SK-N-SH (cell line): ENCODE data around the gene LRCOL1. TPM values are rescaled to one million over a fixed set of nuclear protein-coding genes. Genes with fewer than 3 reads are reported as not detected.

ENCODE experiments used
- CTCF ChIA-PET: fragments of 300-600, 350-600 bp; formaldehyde crosslinking; extraction: SDS; loops from one replicate; lab custom pipeline; 2021; lab: Yijun Ruan, JAX
- POLR2A ChIA-PET: fragments of 350-600 bp; sonication (Branson Sonifier 250); formaldehyde crosslinking; extraction: SDS; loops from one replicate; lab custom pipeline; 2020; ENCODE audit warnings: antibody characterized with exemption, inconsistent platforms; lab: Yijun Ruan, JAX
- DNase-seq: peaks from one replicate; pipeline ENCODE4 v3.0.0; 2012
- H2AFZ ChIP-seq: fragments of 200-600 bp; sonication (generic); 2 replicates; pipeline ENCODE4 v1.8.1; 2016; ENCODE audit warnings: antibody characterized with exemption, mild to moderate bottlenecking, low read depth
- H3F3A ChIP-seq: fragments of 200-600 bp; sonication (generic); replicated peaks from 2 replicates; pipeline ENCODE3; 2016; ENCODE audit warnings: antibody characterized with exemption, mild to moderate bottlenecking; ENCODE audit not compliant: insufficient read depth
- H3K27ac ChIP-seq, 2 experiments: fragments of 200-500 bp in 1 of 2; fragments of 200-600 bp in 1 of 2; sonication (Bioruptor generic) in 1 of 2; sonication (generic), shearing (Covaris generic) in 1 of 2; 2 replicates each; pipeline versions ENCODE4 v1.5.1 to v1.6.1; 2014 to 2016; ENCODE audit warnings: low read depth in 2 of 2, inconsistent platforms in 1 of 2, low read length in 1 of 2, mild to moderate bottlenecking in 1 of 2, mixed read lengths in 1 of 2
- H3K27me3 ChIP-seq: fragments of 200-600 bp; sonication (generic), shearing (Covaris generic); 2 replicates; pipeline ENCODE4 v1.6.1; 2016; ENCODE audit warnings: mixed run types; ENCODE audit not compliant: insufficient read depth
- H3K36me3 ChIP-seq, 2 experiments: fragments of 200-500 bp in 1 of 2; fragments of 200-600 bp in 1 of 2; sonication (Bioruptor generic) in 1 of 2; sonication (generic) in 1 of 2; replicated peaks in 1 of 2; 2 replicates each; pipeline versions ENCODE3 to v1.5.1; 2014 to 2016; ENCODE audit warnings: low read length in 1 of 2, mild to moderate bottlenecking in 1 of 2; ENCODE audit not compliant: insufficient read depth in 2 of 2, control insufficient read depth in 1 of 2
- H3K4me1 ChIP-seq, 2 experiments: fragments of 200-500 bp in 1 of 2; fragments of 200-600 bp in 1 of 2; sonication (Bioruptor generic) in 1 of 2; sonication (generic), shearing (Covaris generic) in 1 of 2; 2 replicates each; pipeline versions ENCODE4 v1.5.1 to v1.6.1; 2014 to 2016; ENCODE audit warnings: low read depth in 1 of 2, low read length in 1 of 2, mixed run types in 1 of 2; ENCODE audit not compliant: insufficient read depth in 2 of 2, control insufficient read depth in 1 of 2
- H3K4me2 ChIP-seq: fragments of 200-600 bp; sonication (generic), shearing (Covaris generic); 2 replicates; pipeline ENCODE4 v1.6.1; 2017; ENCODE audit warnings: mixed run types
- H3K4me3 ChIP-seq, 2 experiments: fragments of 200-500 bp in 1 of 2; fragments of 200-600 bp in 1 of 2; sonication (Bioruptor generic) in 1 of 2; sonication (generic), shearing (Covaris generic) in 1 of 2; 2 replicates each; pipeline versions ENCODE4 v1.5.1 to v1.8.1; 2014 to 2016; ENCODE audit warnings: low read depth in 2 of 2, inconsistent platforms in 1 of 2, low read length in 1 of 2, mild to moderate bottlenecking in 1 of 2, mixed read lengths in 1 of 2, moderate library complexity in 1 of 2
- H3K79me2 ChIP-seq: fragments of 200-600 bp; sonication (generic); 2 replicates; pipeline ENCODE4 v1.8.1; 2017; ENCODE audit warnings: mild to moderate bottlenecking; ENCODE audit not compliant: insufficient read depth
- H3K9ac ChIP-seq: fragments of 200-600 bp; sonication (generic); 2 replicates; pipeline ENCODE4 v1.6.1; 2017; ENCODE audit warnings: mixed run types
- H3K9me2 ChIP-seq: fragments of 200-600 bp; sonication (generic); 2 replicates; pipeline ENCODE4 v1.6.1; 2017; ENCODE audit warnings: mixed run types
- H3K9me3 ChIP-seq: fragments of 200-600 bp; sonication (generic); 2 replicates; pipeline ENCODE4 v1.6.1; 2017; ENCODE audit warnings: mixed run types, mild to moderate bottlenecking, moderate library complexity
- H4K20me1 ChIP-seq: fragments of 200-600 bp; sonication (generic); 2 replicates; pipeline ENCODE4 v1.6.1; 2017; ENCODE audit warnings: mild to moderate bottlenecking, mixed run types; ENCODE audit not compliant: insufficient read depth
- ELF1 ChIP-seq: IDR thresholded peaks from 2 replicates; pipeline ENCODE4 v1.4.0; 2012
- FOXJ3 ChIP-seq: sonication (generic); formaldehyde crosslinking; IDR thresholded peaks from 2 replicates; pipeline ENCODE4 v1.5.1; 2020; ENCODE audit warnings: mild to moderate bottlenecking, missing genetic modification reagents
- GABPA ChIP-seq: IDR thresholded peaks from 2 replicates; pipeline ENCODE4 v1.4.0; 2012; ENCODE audit warnings: low read depth, mild to moderate bottlenecking
- GATA2 ChIP-seq: sonication (generic); formaldehyde crosslinking; IDR thresholded peaks from 2 replicates; pipeline ENCODE4 v1.5.0; 2020; ENCODE audit warnings: mild to moderate bottlenecking, missing genetic modification reagents
- MAX ChIP-seq: IDR thresholded peaks from 2 replicates; pipeline ENCODE4 v1.4.0; 2012; ENCODE audit warnings: low read depth
- MXI1 ChIP-seq: IDR thresholded peaks from 2 replicates; pipeline ENCODE4 v1.6.1; 2012; ENCODE audit warnings: mild to moderate bottlenecking, low read depth, low read length, improper control_type of control experiment
- RCOR1 ChIP-seq: fragments of 150-350 bp; IDR thresholded peaks from 2 replicates; pipeline ENCODE4 v1.6.1; 2017; ENCODE audit warnings: antibody characterized with exemption, low read length
- RFX5 ChIP-seq: IDR thresholded peaks from 2 replicates; pipeline ENCODE4 v1.6.1; 2012; ENCODE audit warnings: mild to moderate bottlenecking, improper control_type of control experiment, low read length
- SIN3A ChIP-seq: IDR thresholded peaks from 2 replicates; pipeline ENCODE4 v1.6.1; 2012; ENCODE audit warnings: low read depth, mild to moderate bottlenecking, low read length, moderate library complexity, borderline replicate concordance
- TEAD4 ChIP-seq: IDR thresholded peaks from 2 replicates; pipeline ENCODE4 v1.4.0; 2012; ENCODE audit warnings: mild to moderate bottlenecking, borderline replicate concordance; ENCODE audit not compliant: insufficient read depth
- USF2 ChIP-seq: fragments of 150-350 bp; IDR thresholded peaks from 2 replicates; pipeline ENCODE4 v1.6.1; 2017; ENCODE audit warnings: antibody characterized with exemption, low read length, low read depth, borderline replicate concordance
- YY1 ChIP-seq: IDR thresholded peaks from 2 replicates; pipeline ENCODE4 v1.4.0; 2012; ENCODE audit warnings: low read depth, mild to moderate bottlenecking
- WGBS: methylation state at CpG from one replicate; pipeline ENCODE4 v1.1.6; 2017; ENCODE audit warnings: low lambda C conversion rate; 5-methylcytosine and 5-hydroxymethylcytosine counted together
- polyA plus RNA-seq, 3 experiments: library from polyadenylated mRNA; depleted of rRNA; stranded (reverse); fragments of >200 nt; gene quantifications; 2 replicates each; pipeline ENCODE4 v1.2.3, GENCODE V29; 2012
- TF ChIP-seq, protein P1 (sequence below): fragments of 150-350 bp; IDR thresholded peaks from 2 replicates; pipeline ENCODE4 v1.6.1; 2016; ENCODE audit warnings: mild to moderate bottlenecking, low read depth, low read length

LRCOL1 gene
- polyA plus RNA-seq, 1 of the 3 experiments (the other 2 are of a cell fraction), result 1.1 TPM

GRCh38 chr12:132582582-132583410, 27.6 kb downstream of the LRCOL1 start:
- WGBS, result 96% methylated on average over 39 of the region's 89 CpGs
- H3K79me2 ChIP-seq, result no peaks in the 10 kb centered on the region
- POLR2A ChIA-PET, result no interaction called here
- no peak overlapping the region for H3K4me3 ChIP-seq
- TF ChIP-seq ELF1, result no peak
- H3K9ac ChIP-seq, result no peak overlapping the region
- H3K36me3 ChIP-seq, result peaks cover 0 to 20% of the 10 kb centered on the region in 2 experiments
- H2AFZ ChIP-seq, result no peak overlapping the region
- H3K27ac ChIP-seq, result no peak overlapping the region
- CTCF ChIA-PET, result interaction anchor here (1.0 kb wide), 1 partner anchor 8 kb away, joined by 3 read pairs; no protein-coding TSS in a partner anchor
- no peaks in the 10 kb centered on the region for H3K4me1 ChIP-seq
- DNase-seq, result no peak
- peaks cover 8% of the 10 kb centered on the region for H3F3A ChIP-seq
- H4K20me1 ChIP-seq, result no peaks in the 10 kb centered on the region
- no peaks in the 10 kb centered on the region for H3K9me2 ChIP-seq
- no peak overlapping the region for H3K4me2 ChIP-seq
- H3K27me3 ChIP-seq, result no peaks in the 10 kb centered on the region
- H3K9me3 ChIP-seq, result no peaks in the 10 kb centered on the region

GRCh38 chr12:132582058-132582420, 28.3 kb downstream of the LRCOL1 start:
- POLR2A ChIA-PET, result no interaction called here
- Histone ChIP-seq H3F3A (peaks cover 8% of the 10 kb centered on the region), H3K27me3 (no peaks in the 10 kb centered on the region), H3K4me1 (no peaks in the 10 kb centered on the region), H3K9ac (no peak overlapping the region), H3K4me2 (no peak overlapping the region), H2AFZ (no peak overlapping the region), H3K79me2 (no peaks in the 10 kb centered on the region), H4K20me1 (no peaks in the 10 kb centered on the region), H3K36me3 (peaks cover 0 to 26% of the 10 kb centered on the region in 2 experiments), H3K9me2 (no peaks in the 10 kb centered on the region), H3K27ac (no peak overlapping the region), H3K9me3 (no peaks in the 10 kb centered on the region), H3K4me3 (no peak overlapping the region)
- WGBS, result 90% methylated on average over 24 of the region's 24 CpGs
- CTCF ChIA-PET, result interaction anchor here (1.0 to 3.2 kb wide), 2 partner anchors 9 to 21 kb away, joined by 3 to 12 read pairs; no protein-coding TSS in a partner anchor
- TF ChIP-seq RCOR1 (no peak), FOXJ3 (no peak), YY1 (no peak), RFX5 (no peak), MXI1 (no peak), MAX (no peak), SIN3A (no peak), GABPA (no peak), USF2 (no peak), TEAD4 (no peak), GATA2 (no peak)
- TF ChIP-seq, protein P1, sequence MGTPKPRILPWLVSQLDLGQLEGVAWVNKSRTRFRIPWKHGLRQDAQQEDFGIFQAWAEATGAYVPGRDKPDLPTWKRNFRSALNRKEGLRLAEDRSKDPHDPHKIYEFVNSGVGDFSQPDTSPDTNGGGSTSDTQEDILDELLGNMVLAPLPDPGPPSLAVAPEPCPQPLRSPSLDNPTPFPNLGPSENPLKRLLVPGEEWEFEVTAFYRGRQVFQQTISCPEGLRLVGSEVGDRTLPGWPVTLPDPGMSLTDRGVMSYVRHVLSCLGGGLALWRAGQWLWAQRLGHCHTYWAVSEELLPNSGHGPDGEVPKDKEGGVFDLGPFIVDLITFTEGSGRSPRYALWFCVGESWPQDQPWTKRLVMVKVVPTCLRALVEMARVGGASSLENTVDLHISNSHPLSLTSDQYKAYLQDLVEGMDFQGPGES, result no peak
- no peak for DNase-seq
